GM06990 (cell line): ENCODE data around the gene FBLN5.

Source experiments
- DNase-seq: peaks from one replicate; pipeline ENCODE4 v3.0.0-alpha.2; 2011; ENCODE audit not compliant: insufficient read length; ENCODE audit errors: extremely low read depth
- H3K27me3 ChIP-seq: replicated peaks from 2 replicates; pipeline ENCODE4 v1.6.0; 2011; ENCODE audit warnings: low read length; ENCODE audit not compliant: control insufficient read depth, insufficient read depth
- H3K36me3 ChIP-seq: 2 replicates; pipeline ENCODE4 v1.5.1; 2011; ENCODE audit warnings: low read length; ENCODE audit not compliant: control insufficient read depth, insufficient read depth
- H3K4me3 ChIP-seq: replicated peaks from 2 replicates; pipeline ENCODE4 v1.5.1; 2011; ENCODE audit warnings: low read depth, mild to moderate bottlenecking, control low read depth, low read length
- CTCF ChIP-seq: IDR thresholded peaks from 2 replicates; pipeline ENCODE4 v1.5.1; 2011; ENCODE audit warnings: low read length, control low read depth, mild to moderate bottlenecking, inconsistent platforms; ENCODE audit not compliant: insufficient read depth, poor library complexity, severe bottlenecking

Gene FBLN5

GRCh38 chr14:91870001-91870400 lies 77.5 kb downstream of the FBLN5 start:
- no peak overlapping the region for H3K4me3 ChIP-seq
- H3K27me3 ChIP-seq = no peaks in the 10 kb centered on the region
- no peak for DNase-seq
- no peaks in the 10 kb centered on the region for H3K36me3 ChIP-seq
- TF ChIP-seq CTCF = no peak

GRCh38 chr14:91869556-91869955 lies 77.9 kb downstream of the FBLN5 start:
- Histone ChIP-seq H3K27me3 (no peaks in the 10 kb centered on the region), H3K36me3 (no peaks in the 10 kb centered on the region), H3K4me3 (no peak overlapping the region)
- no peak for DNase-seq
- no peak for TF ChIP-seq CTCF

GRCh38 chr14:91867316-91867988 lies 80.0 kb downstream of the FBLN5 start, which contains the start of gene TC2N:
TC2N (minus strand) TSS chr14:91867536; CDS start chr14:91813769, 53,767 bp downstream.
- Histone ChIP-seq H3K4me3 (no peak within 1 kb of the TSS), H3K36me3 (no peaks in the 10 kb centered on the region), H3K27me3 (no peaks in the 10 kb centered on the region)
- TF ChIP-seq CTCF = no peak
- no peak for DNase-seq

- H3K36me3 ChIP-seq = no peaks in the 10 kb centered on the region
- DNase-seq = no peak
- no peak overlapping the region for H3K4me3 ChIP-seq
- no peak for TF ChIP-seq CTCF
- H3K27me3 ChIP-seq = no peaks in the 10 kb centered on the region
Measured at GRCh38 chr14:91866511-91867295, 80.8 kb downstream of the FBLN5 start.

- Histone ChIP-seq H3K4me3 (no peak overlapping the region), H3K27me3 (no peaks in the 10 kb centered on the region), H3K36me3 (no peaks in the 10 kb centered on the region)
- DNase-seq = no peak
- no peak for TF ChIP-seq CTCF
Measured at GRCh38 chr14:91866061-91866460, 81.4 kb downstream of the FBLN5 start.
